ENCODE measurements around the gene HELZ.

DNA sequence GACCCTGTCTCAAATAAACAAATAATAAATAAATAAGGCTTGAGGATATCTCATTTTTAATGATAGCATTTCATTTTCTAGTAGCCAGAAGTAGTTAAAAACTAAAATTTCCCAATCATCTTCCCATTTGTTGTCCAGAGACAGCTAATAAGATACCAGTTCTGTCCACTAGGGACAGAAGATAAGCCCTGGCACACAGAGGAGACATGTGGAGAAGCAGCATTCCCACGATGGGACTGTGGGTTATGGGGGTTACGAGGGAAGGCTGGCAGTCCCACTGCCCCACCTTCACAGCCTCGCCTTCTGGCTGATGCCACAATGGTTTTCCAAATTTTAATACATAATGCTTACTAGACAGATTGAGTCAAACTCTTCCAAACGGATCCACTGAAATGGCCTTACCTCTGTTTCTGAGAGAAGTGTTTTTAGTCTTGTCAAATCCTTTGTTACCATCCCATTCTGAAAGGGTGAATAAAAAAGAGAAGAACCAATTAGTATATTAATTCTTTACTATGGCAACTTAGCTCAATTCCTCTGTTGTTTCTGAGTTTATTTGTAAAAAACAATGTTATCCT is 44.2 kb downstream of the HELZ start:
- TF ChIP-seq EZH2 (IDR thresholded peaks at IDR 0.05; ENCODE audit: insufficient read depth, poor library complexity, severe bottlenecking) (no peak), EZH2phosphoT487 (IDR thresholded peaks at IDR 0.05; ENCODE audit: insufficient read depth, low read depth) (no peak)
